Endometrium (tissue), 2 donors: ENCODE results near the gene MPHOSPH10.
"Not testable (repeated sequence)": the region's sequence is repeated elsewhere in the genome, so short reads cannot be mapped to it uniquely, and the experiment has no call there.

Experiments
- FAIRE-seq: peaks from 2 replicates; lab custom pipeline; 2012; peaks lifted over from hg19 to GRCh38; lab: Jason Lieb, UNC
- donor health status: control.
- donor health status: control.

Gene MPHOSPH10

GRCh38 chr2:71130152-71130904, at the start of gene MPHOSPH10, which contains the start of gene MCEE:
Gene MPHOSPH10, plus strand, starts transcription at chr2:71130634. Its CDS starts 32 bp downstream, at chr2:71130666.
Gene MCEE, minus strand, starts transcription at chr2:71130229. Its CDS starts 10 bp downstream, at chr2:71130219.
- no peak for FAIRE-seq

GRCh38 chr2:71082402-71083252, 47.8 kb upstream of the MPHOSPH10 start:
- FAIRE-seq = no peak

GRCh38 chr2:71083297-71083696, 47.1 kb upstream of the MPHOSPH10 start:
- FAIRE-seq = not testable (repeated sequence)

DNA sequence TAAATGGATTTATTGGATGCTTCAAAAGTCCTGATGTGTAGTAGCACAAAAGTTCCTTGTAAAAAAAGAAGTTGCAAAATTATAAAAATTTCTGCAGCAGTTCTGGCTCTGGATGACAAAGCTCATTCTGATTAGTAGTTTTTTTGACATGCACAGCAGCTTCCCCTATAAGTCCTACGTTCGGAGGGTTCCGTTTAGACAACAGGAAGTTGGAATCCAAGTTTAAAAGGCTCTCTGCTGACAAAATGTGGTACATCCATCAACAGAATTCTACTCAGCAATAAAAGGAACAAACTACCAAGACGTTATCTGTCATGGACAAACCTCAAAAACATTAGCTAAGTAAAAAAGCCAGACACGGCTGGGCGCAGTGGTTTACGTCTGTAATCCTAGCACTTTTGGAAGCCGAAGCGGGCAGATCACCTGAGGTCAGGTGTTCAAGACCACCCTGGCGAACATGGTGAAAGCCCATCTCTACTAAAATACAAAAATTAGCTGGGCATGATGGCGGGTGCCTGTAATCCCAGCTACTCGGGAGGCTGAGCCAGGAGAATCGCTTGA, 46.6 kb upstream of the MPHOSPH10 start:
- FAIRE-seq = peak; percentile 72

DNA sequence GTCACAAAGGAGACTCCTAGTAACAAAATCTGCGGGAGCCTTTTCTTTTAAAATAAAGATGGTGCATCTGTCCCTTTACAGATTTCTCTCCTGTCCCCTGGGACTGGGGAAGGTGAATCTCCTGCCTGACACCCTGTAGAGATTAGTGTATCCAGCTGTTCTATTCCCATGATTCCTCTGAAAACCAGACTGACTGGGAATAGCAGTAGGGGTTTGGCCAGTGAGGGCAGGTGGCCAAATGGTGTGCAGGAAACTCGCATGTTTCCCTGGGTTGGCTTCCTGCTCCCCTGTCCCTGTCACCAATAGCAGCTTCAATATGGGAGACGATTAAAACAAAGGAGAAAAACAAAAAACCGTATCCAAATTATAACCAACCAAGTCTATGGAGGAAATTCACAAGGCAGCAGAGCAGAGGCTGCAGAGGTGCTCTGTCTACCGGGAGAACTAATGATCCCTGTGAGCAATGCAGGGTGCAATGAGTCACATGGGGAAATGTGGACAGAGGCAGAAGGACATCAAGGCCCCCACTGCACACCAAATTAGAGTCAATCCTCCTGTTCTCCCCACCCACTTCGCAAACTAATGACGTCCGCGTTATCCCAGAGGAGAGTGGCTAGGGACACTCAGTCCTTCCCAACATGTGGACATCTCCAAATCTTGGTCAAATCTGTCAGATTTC, 45.0 kb upstream of the MPHOSPH10 start:
- FAIRE-seq = not testable (repeated sequence)

DNA sequence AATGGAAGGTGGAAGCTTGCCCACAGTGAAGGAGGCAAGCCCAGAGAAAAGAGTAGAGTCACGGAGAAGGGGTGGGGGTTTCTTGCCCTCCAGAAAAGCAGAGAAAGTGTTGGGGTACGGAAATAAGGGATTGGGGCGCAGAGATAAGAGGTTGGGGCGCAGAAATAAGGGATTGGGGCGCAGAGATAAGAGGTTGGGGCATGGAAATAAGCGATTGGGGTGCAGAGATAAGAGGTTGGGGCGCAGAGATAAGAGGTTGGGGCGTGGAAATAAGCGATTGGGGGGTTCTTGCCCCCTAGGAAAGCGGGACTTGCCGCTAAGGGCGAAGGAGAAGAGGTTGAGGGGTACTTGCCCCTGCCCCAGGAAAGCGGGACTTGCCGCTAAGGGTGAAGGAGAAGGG, 41.0 kb upstream of the MPHOSPH10 start:
- not testable (repeated sequence) for FAIRE-seq

DNA sequence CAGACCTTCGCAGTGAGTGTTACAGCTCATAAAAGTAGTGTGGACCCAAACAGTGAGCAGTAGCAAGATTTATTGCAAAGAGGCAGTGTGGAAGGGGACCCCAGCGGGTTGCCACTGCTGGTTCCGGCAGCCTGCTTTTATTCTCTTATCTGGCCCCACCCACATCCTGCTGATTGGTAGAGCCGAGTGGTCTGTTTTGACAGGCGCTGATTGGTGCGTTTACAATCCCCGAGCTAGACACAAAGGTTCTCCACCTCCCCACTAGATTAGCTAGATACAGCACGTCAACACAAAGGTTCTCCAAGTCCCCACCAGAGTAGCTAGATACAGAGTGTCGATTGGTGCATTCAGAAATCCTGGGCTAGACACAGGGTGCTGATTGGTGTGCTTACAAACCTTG, 38.6 kb upstream of the MPHOSPH10 start:
- FAIRE-seq = not testable (repeated sequence)

- not testable (repeated sequence) for FAIRE-seq
These were observed 37.8 kb upstream of the MPHOSPH10 start for GRCh38 chr2:71092491-71093260.

DNA sequence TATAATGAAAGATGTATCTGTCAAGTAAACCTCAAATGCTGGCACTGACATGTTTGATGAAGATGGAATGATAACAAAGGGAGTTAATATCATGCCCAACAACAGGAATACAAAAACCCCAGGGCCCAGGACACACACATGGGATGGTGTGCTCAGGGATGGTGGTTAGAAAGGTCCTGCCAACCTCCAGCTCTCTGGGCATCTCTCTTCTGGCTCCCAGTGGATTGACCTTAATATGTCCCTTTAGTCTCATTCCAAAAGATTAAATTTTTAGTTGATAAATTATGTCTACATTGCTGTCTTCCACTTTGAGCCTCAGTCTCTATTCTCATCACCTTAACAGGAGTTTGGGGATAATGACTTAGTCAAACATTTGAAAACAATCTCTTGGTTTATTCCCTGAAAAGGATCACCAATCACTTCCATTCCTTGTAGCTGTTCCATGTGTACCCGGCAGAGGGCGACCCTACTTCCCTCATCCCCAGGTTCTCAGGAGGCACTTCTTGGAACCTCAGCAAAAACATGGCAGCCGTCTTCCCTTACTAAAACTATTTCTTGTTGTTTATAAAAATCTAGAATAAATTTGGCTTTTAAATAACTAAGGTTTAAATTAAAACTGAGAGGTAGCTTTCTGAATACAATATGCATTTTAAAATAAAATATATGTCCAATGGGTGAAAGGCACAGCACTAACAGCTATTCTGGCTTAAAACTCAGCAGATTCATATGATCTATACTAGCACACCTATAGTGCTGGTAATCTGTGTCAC, 30.1 kb upstream of the MPHOSPH10 start:
- FAIRE-seq = no peak

- FAIRE-seq = no peak
These were observed 28.8 kb upstream of the MPHOSPH10 start for GRCh38 chr2:71101656-71102055.

DNA sequence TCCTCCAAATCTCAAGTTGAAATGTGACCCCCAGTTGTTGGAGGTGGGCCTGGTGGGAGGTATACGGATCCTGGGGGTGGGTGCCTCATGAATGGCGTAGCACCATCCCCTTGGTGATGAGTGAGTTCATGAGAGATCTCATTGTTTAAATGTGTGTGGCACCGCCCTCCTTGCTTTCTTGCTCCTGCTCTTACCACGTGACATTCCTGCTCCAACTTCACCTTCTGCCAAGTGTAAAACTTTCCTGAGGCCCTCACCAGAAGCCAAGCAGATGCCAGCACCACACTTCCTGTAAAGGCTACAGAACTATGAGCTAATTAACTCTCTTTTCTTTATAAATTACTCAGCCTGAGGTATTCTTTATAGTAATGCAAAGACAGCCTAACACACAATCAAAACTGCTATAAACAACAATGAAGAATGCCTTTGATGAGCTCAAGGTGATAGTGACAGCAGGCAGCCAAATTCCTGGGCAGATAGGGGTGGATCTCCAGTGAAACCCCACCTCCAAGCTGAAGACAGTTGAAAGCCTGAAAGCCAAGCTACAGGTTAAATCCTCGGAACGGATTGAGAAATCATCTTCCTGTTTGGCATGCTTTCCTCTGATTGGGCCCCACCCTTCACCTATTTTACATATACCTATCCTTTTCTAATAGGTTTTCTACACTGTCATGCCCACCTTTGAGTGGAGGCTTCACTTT, 27.3 kb upstream of the MPHOSPH10 start:
- no peak for FAIRE-seq

GRCh38 chr2:71103809-71104208, 26.6 kb upstream of the MPHOSPH10 start:
- no peak for FAIRE-seq

DNA sequence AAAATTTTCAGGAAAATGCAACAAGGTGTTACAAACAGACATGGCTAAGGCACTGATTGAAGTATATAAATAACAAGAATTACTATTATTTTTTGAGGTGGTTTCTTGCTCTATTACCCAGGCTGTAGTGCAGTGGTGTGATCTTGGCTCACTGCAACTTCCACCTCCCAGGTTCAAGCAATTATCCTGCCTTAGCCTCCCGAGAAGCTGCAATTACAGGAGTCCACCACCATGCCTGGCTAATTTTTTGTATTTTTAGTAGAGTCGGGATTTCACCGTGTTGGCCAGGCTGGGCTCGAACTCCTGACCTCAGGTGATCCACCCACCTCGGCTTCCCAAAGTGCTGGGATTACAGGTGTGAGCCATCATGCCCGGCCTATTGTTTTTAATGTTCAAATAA, 24.0 kb upstream of the MPHOSPH10 start:
- FAIRE-seq = not testable (repeated sequence)

- no peak for FAIRE-seq
These were observed 22.3 kb upstream of the MPHOSPH10 start for GRCh38 chr2:71108091-71108490.

DNA sequence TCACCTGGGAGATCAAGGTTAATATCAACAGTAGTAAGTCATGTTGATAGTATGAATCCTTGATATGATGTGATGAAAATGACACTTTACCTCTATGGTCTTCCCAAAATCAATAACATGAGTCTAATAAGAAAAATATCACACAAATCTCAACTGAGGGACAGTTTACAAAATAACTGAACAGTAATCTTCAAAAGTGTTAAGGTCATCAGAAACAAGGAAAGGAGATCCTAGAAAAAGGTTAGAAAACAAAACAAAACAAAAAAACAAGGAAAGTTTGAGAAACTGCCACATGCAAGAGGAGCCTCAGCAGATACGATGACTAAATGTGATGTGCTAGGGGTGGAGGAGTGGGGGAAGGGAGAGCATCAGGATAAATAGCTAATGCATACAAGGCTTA, 16.6 kb upstream of the MPHOSPH10 start:
- no peak for FAIRE-seq

GRCh38 chr2:71117063-71117462, 13.4 kb upstream of the MPHOSPH10 start:
- no peak for FAIRE-seq

DNA sequence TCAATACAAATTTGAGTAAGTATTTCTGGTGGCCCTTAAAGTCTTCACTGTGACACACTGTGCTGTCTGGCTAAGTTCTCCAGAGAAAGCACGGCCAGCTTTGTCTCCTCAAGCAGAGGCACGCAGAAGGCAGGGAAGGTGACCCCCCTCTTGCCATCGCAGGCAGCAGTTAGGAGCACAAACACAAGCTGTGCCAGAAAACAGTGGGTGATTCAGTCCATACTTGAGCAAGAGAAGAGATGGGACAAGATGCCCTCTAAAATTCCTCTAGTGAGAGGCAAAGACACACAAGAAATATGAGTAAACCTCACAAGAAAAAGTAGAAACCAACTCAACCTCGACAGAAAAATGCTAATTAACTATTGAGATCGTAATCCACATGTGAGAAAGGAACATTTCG, 10.2 kb upstream of the MPHOSPH10 start:
- no peak for FAIRE-seq

GRCh38 chr2:71121479-71121878, 9.0 kb upstream of the MPHOSPH10 start:
- FAIRE-seq = no peak

GRCh38 chr2:71122387-71123298, 7.8 kb upstream of the MPHOSPH10 start:
- no peak for FAIRE-seq
